ENCODE data around the gene TECPR1. TPM values are rescaled to one million over a fixed set of nuclear protein-coding genes. Genes with fewer than 3 reads are reported as not detected.

TECPR1 gene
- total RNA-seq, 1 donor from 2014 or later, result 10.8 TPM

DNA sequence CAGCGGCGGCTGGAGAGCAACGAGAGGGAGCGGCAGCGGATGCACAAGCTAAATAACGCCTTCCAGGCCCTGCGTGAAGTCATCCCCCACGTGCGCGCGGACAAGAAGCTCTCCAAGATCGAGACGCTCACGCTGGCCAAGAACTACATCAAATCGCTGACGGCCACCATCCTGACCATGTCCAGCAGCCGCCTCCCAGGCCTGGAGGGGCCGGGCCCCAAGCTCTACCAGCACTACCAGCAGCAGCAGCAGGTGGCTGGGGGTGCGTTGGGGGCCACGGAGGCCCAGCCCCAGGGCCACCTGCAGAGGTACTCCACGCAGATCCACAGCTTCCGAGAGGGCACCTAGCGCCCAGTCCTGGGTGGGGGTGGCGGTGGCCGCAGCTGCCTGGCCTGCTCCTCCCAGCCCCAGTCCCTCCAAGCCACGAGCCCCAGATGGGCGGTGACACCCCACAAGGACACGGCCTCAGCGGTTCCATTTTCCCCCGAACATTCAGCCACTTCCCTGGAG lies 39.4 kb downstream of the TECPR1 start:
- no peak overlapping the region for H2AFZ ChIP-seq (replicated peaks)
- no peak overlapping the region for H3K4me2 ChIP-seq
- Mint-ChIP-seq H3K27ac (no peak overlapping the region), H3K27me3 (ENCODE audit: insufficient read depth, low read depth) (no peaks in the 10 kb centered on the region), H3K4me1 (peaks cover 4% of the 10 kb centered on the region), H3K9me3 (no peaks in the 10 kb centered on the region), H3K36me3 (peaks cover 2% of the 10 kb centered on the region), H3K4me3 (no peak overlapping the region)
- H3K4me1 ChIP-seq, result peaks cover under 1% of the 10 kb centered on the region
- no peaks in the 10 kb centered on the region for H4K20me1 ChIP-seq (ENCODE audit: low read depth)
- H3K9ac ChIP-seq, result no peak overlapping the region
- TF ChIP-seq EZH2 (IDR thresholded peaks at IDR 0.05) (no peak), EZH2phosphoT487 (IDR thresholded peaks at IDR 0.05) (no peak)
- TF ChIP-seq, protein P1, sequence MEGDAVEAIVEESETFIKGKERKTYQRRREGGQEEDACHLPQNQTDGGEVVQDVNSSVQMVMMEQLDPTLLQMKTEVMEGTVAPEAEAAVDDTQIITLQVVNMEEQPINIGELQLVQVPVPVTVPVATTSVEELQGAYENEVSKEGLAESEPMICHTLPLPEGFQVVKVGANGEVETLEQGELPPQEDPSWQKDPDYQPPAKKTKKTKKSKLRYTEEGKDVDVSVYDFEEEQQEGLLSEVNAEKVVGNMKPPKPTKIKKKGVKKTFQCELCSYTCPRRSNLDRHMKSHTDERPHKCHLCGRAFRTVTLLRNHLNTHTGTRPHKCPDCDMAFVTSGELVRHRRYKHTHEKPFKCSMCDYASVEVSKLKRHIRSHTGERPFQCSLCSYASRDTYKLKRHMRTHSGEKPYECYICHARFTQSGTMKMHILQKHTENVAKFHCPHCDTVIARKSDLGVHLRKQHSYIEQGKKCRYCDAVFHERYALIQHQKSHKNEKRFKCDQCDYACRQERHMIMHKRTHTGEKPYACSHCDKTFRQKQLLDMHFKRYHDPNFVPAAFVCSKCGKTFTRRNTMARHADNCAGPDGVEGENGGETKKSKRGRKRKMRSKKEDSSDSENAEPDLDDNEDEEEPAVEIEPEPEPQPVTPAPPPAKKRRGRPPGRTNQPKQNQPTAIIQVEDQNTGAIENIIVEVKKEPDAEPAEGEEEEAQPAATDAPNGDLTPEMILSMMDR (IDR thresholded peaks at IDR 0.05), result no peak
- peak; percentile 22 for DNase-seq (ENCODE audit: low spot score)
- H3K79me2 ChIP-seq (ENCODE audit: low read depth), result no peaks in the 10 kb centered on the region
- no peaks in the 10 kb centered on the region for H3K9me3 ChIP-seq (ENCODE audit: low read depth)
- no peak overlapping the region for H3K4me3 ChIP-seq
- no peaks in the 10 kb centered on the region for H3K27me3 ChIP-seq
- H3K36me3 ChIP-seq, result no peaks in the 10 kb centered on the region
- H3K27ac ChIP-seq, result no peak overlapping the region
- H3F3A ChIP-seq (ENCODE audit: low read depth), result peaks cover 14% of the 10 kb centered on the region

DNA sequence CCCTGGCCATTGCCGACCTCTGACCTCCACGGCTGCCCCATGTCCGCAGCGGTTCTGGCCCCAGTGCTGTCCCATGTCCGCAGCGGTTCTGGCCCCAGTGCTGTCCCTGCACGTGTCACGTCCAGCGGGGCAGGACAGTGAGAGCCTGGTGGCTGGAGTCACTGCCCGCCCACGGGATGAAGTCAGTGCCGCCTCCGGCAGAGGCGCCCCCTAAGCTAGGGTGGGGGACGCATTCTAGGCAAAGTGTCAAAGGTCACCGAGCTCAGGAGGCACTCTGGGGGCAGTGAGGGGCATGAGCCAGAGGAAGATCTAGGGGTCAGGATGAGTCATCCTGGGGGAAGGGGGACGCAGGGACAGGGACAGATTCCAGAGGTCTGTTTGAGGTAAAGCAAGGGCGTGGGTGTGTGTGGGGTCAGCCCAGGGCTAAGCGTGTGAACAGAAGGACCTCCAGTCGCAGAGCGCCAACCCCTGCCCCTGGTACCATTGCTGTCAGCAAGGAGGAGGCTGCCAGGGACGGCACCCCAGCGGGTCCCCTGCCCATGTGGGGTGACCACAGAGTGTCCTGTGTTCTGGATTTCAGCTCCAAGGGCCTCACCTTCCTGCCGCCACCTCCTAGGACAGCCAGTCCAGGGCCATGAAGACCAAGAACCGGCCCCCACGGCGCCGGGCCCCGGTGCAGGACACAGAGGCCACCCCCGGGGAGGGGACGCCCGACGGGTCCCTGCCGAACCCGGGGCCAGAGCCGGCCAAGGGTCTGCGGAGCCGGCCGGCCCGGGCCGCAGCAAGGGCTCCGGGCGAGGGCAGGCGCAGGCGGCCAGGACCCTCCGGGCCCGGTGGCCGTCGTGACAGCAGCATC lies 40.1 kb downstream of the TECPR1 start:
- Histone ChIP-seq H3K9ac (no peak overlapping the region), H4K20me1 (ENCODE audit: low read depth) (no peaks in the 10 kb centered on the region), H2AFZ (replicated peaks) (no peak overlapping the region), H3F3A (ENCODE audit: low read depth) (peaks cover 14% of the 10 kb centered on the region), H3K27ac (no peak overlapping the region), H3K4me3 (peak overlapping the region; percentile 42), H3K36me3 (no peaks in the 10 kb centered on the region), H3K27me3 (no peaks in the 10 kb centered on the region), H3K4me2 (peak overlapping the region; percentile 75), H3K4me1 (no peaks in the 10 kb centered on the region), H3K9me3 (ENCODE audit: low read depth) (no peaks in the 10 kb centered on the region), H3K79me2 (ENCODE audit: low read depth) (no peaks in the 10 kb centered on the region)
- Mint-ChIP-seq H3K9me3 (no peaks in the 10 kb centered on the region), H3K4me1 (peaks cover 4% of the 10 kb centered on the region), H3K4me3 (peak overlapping the region; percentile 76), H3K27ac (no peak overlapping the region), H3K27me3 (ENCODE audit: insufficient read depth, low read depth) (no peaks in the 10 kb centered on the region), H3K36me3 (peaks cover 8% of the 10 kb centered on the region)
- TF ChIP-seq EZH2 (IDR thresholded peaks at IDR 0.05), result no peak
- TF ChIP-seq, protein P1 (IDR thresholded peaks at IDR 0.05), result no peak
- no peak for TF ChIP-seq EZH2phosphoT487 (IDR thresholded peaks at IDR 0.05)
- DNase-seq (ENCODE audit: low spot score), result peak; percentile 33

DNA sequence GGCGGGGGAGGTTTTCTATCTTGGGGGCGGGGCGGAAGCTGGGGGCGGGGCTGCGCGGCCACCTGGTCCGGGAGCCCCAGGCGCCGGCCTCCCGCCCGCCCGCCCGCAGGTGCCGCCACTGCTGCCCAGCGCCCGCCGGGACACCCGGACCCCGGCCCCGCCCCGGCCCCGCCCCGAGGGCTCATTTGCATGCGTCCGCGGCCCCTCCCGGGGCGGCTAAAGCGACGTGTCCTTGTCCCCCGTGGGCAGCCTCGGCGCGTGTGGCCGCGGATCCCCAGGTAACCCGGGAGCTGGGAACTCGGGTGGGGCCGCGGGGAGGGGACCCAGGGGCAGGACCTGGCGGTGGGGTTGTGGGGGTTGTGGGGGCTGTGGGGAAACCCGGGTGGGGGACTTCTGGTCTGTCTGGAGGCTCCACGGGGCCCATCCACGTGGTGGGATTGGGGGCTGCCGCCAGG lies 40.8 kb downstream of the TECPR1 start, which contains the start of gene BHLHA15:
TSS of gene BHLHA15 (plus strand) at position 219 of the 455 bp plus-strand sequence. CDS start 871 bp downstream, outside the sequence.
- Histone ChIP-seq H3K4me3 (peak within 1 kb of the TSS; percentile 45), H3K4me2 (peak within 1 kb of the TSS; percentile 75), H3K4me1 (no peaks in the 10 kb centered on the region), H3F3A (ENCODE audit: low read depth) (peaks cover 14% of the 10 kb centered on the region), H3K9ac (no peak within 1 kb of the TSS), H2AFZ (replicated peaks) (peak within 1 kb of the TSS; percentile 55), H3K36me3 (no peaks in the 10 kb centered on the region), H3K9me3 (ENCODE audit: low read depth) (no peaks in the 10 kb centered on the region), H4K20me1 (ENCODE audit: low read depth) (no peaks in the 10 kb centered on the region), H3K27ac (no peak within 1 kb of the TSS), H3K79me2 (ENCODE audit: low read depth) (no peaks in the 10 kb centered on the region), H3K27me3 (no peaks in the 10 kb centered on the region)
- DNase-seq (ENCODE audit: low spot score), result peak; percentile 72
- Mint-ChIP-seq H3K9me3 (no peaks in the 10 kb centered on the region), H3K27me3 (ENCODE audit: insufficient read depth, low read depth) (no peaks in the 10 kb centered on the region), H3K4me3 (peak within 1 kb of the TSS; percentile 76), H3K36me3 (peaks cover 9% of the 10 kb centered on the region), H3K27ac (no peak within 1 kb of the TSS), H3K4me1 (peaks cover 4% of the 10 kb centered on the region)
- TF ChIP-seq EZH2phosphoT487 (IDR thresholded peaks at IDR 0.05), result no peak
- TF ChIP-seq, protein P1 (IDR thresholded peaks at IDR 0.05), result no peak
- no peak for TF ChIP-seq EZH2 (IDR thresholded peaks at IDR 0.05)

Measured in neural progenitor cell (in vitro differentiated cells).